HG02852 (cell line): ENCODE data around the gene C2.
"Not testable (repeated sequence)": the region's sequence is repeated elsewhere in the genome, so short reads cannot be mapped to it uniquely, and the experiment has no call there.

ENCODE experiments used
- ATAC-seq: cut with Tn5 transposase; IDR thresholded peaks from one replicate; pipeline ENCODE4 v1.9.1; 2021; ENCODE audit warnings: mild to moderate bottlenecking, moderate library complexity; ENCODE audit not compliant: unreplicated experiment

The C2 gene

GRCh38 chr6:31898383-31899011 is 29.0 kb upstream of the C2 start:
- no peak for ATAC-seq

GRCh38 chr6:31899215-31899614 is 28.3 kb upstream of the C2 start:
- no peak for ATAC-seq

- ATAC-seq: no peak
These were observed 27.4 kb upstream of the C2 start for GRCh38 chr6:31899882-31900722.

GRCh38 chr6:31900917-31901414 is 26.6 kb upstream of the C2 start:
- ATAC-seq: no peak

GRCh38 chr6:31901415-31901952 is 26.0 kb upstream of the C2 start:
- peak; percentile 5 for ATAC-seq

GRCh38 chr6:31901953-31902643 is 25.4 kb upstream of the C2 start, which contains the start of gene ZBTB12:
Gene ZBTB12, minus strand, starts transcription at chr6:31902086. Its CDS starts 781 bp downstream, at chr6:31901305.
- peak; percentile 43 for ATAC-seq

- no peak for ATAC-seq
These were observed 23.6 kb upstream of the C2 start for GRCh38 chr6:31903957-31904356.

- no peak for ATAC-seq
These were observed 22.5 kb upstream of the C2 start for GRCh38 chr6:31905041-31905440.

- no peak for ATAC-seq
These were observed 21.4 kb upstream of the C2 start for GRCh38 chr6:31906122-31906521.

GRCh38 chr6:31906727-31907126 is 20.8 kb upstream of the C2 start:
- ATAC-seq: not testable (repeated sequence)

- no peak for ATAC-seq
These were observed 20.2 kb upstream of the C2 start for GRCh38 chr6:31907158-31907813.

GRCh38 chr6:31908255-31908654 is 19.3 kb upstream of the C2 start:
- ATAC-seq: not testable (repeated sequence)

GRCh38 chr6:31908791-31909190 is 18.7 kb upstream of the C2 start:
- ATAC-seq: peak; percentile 83

GRCh38 chr6:31909298-31909697 is 18.2 kb upstream of the C2 start:
- ATAC-seq: not testable (repeated sequence)

- no peak for ATAC-seq
These were observed 15.5 kb upstream of the C2 start for GRCh38 chr6:31911826-31912585.

GRCh38 chr6:31915351-31915750 is 12.2 kb upstream of the C2 start:
- no peak for ATAC-seq

- no peak for ATAC-seq
These were observed 11.8 kb upstream of the C2 start for GRCh38 chr6:31915756-31916155.

GRCh38 chr6:31918069-31918720 is 9.3 kb upstream of the C2 start:
- ATAC-seq: no peak

GRCh38 chr6:31919624-31920303 is 7.8 kb upstream of the C2 start:
- ATAC-seq: no peak
